Stimulated activated CD4-positive, alpha-beta T cell treated with anti-CD3 and anti-CD28 coated beads, Interleukin-4, amount 100 ng/mL, for 48 hours (primary cell): ENCODE results near the gene PRR5L.

Source experiments
- DNase-seq, 2 donors: peaks; one replicate each; pipeline ENCODE4 v3.0.0-alpha.2; 2020; ENCODE audit warnings: low read depth in 2 of 2

PRR5L gene

DNA sequence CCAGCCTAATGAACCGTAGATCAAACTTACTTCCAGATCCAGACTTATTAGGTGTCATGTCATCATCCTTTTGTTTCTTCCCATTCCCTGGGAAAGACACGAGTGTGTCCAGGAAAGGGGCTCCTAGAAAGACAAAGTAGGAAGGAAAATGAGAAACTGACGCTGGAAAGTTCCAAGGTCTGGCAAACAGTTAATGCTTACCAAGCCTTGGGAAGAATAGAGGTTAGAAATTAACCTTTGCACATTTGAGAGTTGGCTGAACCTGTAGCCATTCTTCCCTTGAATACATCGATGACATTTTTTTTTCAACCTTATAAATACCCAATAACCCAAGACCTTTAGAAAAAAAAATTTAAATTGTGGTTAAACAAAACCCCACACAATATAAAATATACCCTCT is 136.7 kb downstream of the PRR5L start:
- DNase-seq: no peak

DNA sequence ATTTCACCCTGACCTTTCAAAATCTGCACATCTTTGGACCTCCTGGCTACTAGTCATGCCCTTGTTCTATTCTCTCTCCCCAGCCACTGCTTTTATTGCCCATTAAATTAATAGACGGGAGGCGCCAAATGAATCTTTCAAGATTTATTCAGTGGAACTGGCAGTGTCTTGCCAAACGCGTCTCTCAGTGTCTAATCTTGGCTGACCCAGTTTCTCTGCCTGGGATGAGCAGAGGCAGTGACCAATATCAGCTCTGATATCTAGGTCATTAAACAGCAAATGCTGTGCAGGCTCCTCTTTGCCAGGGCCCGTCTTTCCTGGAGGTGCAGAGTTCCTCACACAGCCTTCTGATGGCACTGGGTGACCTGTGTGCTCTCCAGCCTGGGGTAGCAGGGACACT is 140.0 kb downstream of the PRR5L start:
- no peak for DNase-seq

DNA sequence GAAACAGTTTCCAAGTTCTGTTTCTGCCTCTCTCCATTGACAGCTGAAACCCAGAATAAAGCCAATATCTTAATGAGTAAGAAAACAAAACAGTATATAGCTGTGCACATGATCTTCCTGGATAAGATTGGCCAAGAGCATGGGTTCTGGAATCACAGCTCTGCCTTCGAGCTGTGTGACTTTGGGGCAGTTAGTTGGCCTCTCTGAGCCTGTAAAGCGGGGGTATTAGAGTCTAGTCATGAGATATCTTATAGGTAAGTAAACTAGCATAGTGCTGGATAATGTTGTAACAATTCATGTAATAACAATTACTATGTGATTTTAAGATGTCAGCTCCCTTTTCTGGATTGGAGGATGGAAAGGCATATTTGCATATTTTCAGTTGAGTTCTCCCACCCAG is 140.5 kb downstream of the PRR5L start:
- DNase-seq: no peak

DNA sequence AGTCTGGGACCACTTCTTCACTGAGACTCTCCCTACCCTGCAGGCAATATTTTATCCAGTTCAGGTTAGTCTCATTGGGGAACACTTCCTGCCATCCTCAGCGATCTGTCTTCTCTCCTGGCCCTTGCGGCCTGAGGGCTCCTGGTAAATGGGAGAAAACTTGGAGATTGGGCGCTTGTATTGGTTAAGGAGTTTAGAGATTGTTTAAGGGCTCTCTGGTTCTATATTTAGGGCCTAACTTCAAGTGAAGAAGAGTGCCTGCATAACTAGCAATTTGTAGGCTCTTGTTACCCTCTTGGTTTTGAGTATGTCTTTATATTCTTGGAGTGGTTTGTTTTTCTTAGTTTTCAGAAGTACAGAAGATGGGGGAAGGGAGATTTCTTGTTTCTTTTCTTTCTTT is 141.3 kb downstream of the PRR5L start:
- DNase-seq: no peak

DNA sequence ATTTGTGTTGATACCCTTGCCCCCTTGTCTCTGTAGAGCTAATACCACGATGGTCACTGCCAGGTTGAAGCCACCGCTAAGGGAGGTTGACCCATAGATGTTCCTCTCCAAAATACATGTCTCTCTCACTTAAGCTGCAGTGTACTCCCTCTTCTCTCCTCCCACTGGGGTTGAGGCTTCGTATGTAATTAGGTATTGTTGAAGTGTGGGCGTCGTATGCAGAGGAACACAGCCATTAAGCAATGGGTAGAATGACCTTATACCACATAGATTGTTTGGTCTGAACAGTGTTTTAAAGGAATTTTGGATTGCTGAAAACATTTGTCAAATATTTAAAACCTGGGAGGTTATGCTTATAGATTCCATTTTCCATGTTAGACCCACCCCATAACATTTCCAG is 142.0 kb downstream of the PRR5L start:
- no peak for DNase-seq

DNA sequence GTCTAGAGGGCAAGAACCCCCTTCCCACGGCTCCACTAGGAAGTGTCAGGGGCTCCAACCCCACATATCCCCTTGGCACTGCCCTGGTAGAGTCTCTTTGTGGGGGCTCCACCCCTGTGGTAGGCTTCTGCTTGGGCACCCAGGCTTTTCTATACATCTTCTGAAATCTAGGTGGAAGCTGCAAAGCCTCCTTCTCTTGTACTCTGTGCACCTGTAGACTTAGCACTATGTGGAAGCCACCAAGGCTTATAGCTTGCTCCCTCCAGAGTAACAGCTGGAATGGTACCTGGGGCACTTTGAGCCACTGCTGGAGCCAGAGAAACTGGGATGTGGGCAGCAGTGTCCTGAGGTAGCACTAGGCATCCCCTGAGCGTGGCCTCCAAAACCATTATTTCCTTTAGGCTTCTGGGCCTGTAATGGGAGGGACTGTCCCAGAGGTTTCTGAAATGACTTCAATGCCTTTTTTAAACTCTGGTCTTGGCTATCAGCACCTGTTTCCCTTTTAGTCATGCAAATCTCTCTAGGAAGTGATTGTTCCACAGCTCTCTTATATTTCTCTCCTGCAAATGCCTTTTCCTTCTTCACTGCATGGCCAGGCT is 145.6 kb downstream of the PRR5L start:
- no peak for DNase-seq

DNA sequence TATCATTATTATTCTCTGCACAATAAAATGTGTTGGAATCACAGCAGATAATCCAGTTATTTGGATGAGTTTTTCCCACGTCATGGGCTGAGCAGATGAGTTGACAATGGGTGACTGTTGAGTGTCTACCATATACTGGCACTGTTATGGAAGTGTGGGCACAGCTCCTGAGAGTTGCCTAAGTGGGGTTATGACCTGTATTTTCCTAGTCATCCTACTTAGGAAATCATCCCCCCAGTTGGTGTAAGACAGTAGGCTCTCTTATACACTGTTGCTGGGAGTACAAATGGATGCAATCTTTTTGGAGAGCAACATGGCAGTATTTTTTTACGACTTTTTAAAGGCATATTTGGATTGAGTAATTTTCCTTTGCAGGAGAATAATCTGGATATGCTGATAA is 147.6 kb downstream of the PRR5L start:
- DNase-seq: no peak

DNA sequence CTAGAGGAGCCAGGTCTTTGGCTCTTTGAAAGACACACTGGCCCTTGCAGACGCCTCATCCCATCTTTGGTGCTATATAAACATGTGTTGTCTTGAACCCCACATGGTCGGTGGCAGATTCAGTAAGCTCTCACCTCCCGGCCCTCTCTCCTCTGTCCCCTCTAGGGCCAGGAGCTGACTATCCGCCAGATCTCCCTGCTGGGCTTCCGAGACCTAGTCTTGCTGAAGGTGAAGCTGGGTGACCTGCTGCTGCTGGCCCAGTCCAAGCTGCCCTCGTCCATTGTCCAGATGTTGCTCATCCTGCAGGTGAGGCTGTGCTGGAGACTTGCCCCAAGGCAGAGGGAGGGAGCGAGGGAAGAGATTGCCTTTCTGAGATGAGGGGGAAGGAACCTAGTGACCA is 150.0 kb downstream of the PRR5L start:
- no peak for DNase-seq

DNA sequence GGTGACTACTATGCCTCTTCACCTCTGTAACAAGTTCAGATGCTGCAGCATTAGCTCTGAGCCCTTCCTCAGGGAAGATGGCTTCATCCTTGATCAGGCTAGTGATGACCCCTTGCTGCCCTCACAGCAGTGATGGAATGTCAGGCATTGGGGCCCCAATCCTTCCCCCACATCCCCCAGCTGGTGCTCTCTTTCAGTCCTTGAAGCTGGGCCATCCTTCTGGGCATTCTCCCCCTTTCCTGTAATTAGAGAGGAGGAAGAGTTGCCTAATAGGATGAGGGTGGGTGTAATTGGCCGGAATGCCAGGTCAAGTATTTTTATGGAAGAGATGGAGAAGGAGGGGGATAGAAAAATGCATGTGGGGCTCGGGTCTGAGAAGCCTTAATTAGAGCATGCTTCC is 151.4 kb downstream of the PRR5L start:
- no peak for DNase-seq

DNA sequence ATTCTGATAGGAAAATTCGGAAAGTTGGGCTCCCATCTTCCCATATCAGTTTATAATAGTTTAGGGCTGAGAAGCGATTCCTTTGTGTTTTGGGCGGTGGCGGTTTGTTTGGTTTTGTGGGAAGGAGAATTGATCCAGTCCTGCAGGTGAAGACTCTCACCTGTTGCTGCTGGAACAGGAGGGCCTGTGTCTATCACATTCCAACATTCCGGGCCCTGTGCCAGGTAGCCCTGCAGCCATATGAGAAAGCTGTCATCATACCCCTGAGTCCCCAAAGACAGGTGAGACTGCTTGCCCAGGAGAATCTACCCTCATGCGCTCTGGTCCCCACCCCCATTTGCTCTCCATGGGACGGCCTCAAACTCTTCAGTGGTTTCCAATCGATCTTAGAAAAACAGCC is 151.9 kb downstream of the PRR5L start:
- DNase-seq: no peak

DNA sequence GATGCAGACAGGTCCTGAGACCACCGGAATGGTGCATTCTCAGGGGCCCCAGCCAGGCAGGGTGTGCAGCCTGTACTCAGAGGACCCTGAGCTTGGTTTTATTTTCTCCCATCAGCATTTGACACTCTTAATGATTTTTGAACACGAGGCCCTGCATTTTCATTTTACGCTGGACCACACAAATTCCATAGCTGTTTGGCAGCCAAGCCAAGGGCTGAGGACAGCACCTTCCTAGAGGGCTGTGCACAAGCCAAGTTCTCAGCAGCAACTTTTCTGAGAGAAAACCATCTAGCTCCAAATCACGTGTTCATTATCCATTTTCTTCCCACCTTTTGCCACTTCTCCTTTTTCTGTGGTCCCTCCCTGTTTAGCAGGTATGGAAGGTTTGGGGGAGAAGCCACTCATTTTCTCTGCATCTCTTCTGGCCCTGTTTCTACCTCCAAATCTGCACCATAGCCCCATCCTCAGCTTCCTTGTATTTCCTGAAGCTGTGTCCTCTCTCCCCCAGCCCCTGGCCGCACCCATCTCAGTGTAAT is 153.5 kb downstream of the PRR5L start:
- no peak for DNase-seq

DNA sequence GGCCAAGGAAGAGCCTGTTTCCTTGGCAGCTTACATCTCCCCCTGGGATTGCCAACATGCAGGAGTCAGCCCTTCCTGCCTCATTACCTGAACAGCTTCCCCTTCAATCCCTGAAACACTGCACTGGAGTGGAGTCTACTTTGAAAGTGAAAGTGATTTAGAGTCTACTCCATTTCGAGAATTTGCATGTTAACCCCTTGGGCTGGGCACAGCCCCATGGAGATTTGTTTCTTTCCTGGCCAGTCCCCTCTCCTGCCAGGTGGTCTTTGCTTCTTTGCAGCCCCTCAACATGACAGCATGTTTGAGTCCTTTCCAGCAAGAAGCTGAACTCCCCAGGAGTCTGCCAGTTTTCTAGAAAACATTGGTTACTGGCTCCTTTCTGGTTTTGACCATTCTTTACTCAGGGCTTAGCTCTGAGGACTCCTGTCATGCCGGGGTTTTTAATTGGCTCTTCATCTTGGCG is 154.1 kb downstream of the PRR5L start:
- no peak for DNase-seq

DNA sequence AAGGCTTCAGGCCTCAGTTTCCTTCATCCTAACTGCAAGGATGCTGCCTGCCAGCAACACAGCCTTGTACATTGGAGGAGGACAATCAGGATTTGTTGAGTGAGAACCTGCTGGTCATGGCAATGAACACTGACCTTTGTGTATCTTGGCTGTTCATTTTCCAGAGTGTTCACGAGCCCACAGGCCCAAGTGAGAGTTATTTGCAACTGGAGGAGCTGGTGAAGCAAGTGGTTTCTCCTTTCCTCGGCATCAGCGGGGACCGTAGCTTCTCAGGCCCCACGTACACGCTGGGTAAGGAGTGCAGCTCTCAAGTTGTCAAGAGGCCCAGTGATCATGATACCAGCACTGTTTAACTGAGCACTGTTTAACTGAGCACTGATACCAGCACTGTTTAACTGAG is 155.0 kb downstream of the PRR5L start:
- no peak for DNase-seq

DNA sequence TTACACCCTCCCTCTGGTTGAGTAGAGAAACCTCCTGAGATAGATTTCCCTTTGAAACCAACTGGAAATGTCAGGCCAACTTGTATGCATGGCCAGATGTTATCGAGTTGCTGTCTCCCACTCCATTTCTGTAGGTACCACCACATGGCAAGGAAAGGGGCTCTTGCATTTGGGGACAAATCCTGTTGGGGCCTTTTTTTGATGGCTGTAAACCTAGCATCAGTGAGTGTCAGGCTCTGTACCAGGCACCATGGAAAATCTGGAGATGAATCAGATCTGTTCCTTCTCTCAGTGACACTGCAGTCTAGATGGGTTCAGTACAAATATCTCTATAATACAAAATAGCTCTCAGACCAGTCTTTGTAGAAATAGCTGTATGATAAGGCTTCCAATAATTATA is 155.6 kb downstream of the PRR5L start:
- no peak for DNase-seq

DNA sequence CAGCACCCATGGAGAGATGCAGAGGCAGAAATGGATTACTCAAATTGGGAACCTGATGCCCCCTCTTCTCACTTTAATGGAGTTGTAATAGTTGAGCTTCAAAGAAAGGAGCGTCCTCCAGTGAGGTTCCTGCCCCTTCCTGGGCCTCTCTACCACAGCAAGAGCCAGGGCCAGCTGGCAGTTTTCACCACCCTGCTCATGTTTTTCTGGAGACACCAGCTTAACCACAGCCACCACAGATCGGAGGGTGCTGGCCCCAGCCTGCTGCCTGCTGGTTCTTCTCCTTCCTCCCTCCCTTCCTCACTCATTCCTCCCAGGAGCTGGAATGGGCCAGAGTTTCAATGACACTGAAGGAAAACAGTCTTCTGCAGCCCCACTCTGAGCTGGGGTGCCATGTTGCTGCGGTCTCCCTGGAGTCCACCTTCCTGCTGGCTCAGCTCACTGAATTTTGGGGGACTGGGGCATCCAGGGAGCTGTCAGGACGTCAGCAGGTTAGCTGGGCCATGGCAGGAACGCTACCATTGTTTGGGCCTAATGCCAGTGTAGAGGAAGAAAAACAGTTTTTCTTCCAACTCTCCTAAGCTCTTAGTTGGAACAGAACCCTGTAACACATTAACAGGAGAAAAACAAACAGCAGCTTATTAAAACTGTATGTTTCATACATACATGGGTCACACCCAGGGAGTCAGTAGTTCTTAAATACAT is 156.3 kb downstream of the PRR5L start:
- no peak for DNase-seq

DNA sequence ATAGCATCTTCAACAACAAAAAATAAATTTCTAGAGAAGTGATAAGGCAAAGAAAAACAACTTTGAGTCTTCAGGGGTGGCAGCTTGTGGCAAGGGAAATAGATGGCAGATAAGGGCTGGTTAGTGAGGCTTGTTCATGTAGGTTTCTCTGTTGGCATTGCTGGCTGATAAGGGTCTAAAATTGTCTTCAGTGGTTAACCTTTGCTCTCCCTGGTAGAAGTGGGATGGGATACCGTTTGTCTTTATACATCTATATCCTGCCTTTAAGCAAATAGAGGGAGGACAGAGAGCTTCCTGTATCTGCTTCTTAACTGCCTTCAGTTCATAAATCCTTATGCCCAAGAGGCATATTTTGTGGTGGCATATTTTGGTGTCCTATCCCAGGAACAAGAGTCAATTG is 156.9 kb downstream of the PRR5L start:
- no peak for DNase-seq

DNA sequence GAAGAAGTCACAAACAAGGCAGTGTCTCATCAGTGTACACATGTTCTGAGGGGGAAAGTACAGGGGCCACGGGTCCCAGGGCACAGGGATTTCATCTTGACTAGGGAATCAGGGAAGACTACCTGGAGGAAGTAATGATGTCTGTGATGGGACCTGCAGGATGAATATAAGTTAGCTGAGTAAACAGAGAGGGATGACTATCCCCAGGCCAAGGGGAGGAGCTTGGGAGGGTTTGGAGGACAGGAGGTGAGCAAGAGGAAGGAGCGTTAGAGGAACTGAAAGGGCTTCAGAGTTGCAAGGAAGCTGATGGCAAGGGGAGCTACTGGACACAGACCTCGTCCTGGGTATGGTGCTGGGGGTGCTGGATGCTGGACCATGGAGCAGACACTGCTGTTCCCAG is 157.6 kb downstream of the PRR5L start:
- DNase-seq: no peak

DNA sequence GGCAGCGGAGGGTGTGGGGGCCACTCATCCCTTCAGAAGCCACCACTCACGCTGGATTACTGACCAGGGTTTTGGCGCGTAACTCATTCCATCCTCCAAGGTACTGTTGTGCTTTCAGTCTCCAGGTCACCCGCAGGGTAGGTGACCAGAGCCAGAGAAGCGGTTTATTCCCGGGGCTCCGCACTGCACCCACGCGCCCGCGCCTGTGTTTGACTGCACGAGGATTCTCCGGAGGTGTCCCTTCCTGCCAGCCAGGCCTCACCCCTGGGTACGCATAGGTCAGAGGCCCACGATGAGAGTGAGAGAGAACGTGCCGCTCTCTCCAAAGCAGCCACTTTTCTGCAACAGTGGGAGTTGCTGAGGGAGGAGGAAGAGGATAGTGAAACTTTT is 158.5 kb downstream of the PRR5L start:
- DNase-seq: no peak

DNA sequence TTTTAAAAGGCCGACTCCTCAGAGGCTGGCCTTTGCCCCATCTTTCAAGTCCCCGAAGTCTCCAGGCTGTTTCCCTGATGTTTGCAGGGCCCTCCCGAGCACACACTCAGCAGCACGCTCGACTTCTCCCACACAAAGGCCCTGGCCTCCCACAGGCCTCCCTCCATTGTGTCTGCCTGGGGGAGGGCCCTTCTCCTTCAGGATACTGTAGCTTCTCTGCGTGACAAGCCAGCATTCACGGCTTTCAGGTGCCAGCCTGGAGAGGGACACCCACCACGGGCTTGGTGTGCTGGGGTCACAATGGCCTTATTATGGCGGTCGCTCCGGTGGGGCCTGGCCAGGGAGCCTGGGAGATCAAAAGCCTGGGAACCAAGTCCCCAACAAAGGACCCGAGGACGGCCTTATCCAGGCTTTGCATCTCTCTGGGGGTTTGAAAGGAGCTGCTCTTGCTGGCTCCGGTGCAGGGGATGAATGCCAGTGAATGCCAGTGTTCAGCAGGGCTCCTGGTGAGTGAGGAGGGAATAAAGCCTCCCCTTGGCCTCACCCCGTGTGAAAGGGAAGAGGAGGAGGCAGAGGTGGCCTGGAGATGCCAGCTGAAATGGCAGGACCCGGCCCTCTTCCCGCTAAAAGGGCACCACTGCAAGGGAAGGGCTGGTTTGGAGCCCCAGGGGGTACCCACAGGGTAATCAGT is 159.0 kb downstream of the PRR5L start:
- DNase-seq: no peak

DNA sequence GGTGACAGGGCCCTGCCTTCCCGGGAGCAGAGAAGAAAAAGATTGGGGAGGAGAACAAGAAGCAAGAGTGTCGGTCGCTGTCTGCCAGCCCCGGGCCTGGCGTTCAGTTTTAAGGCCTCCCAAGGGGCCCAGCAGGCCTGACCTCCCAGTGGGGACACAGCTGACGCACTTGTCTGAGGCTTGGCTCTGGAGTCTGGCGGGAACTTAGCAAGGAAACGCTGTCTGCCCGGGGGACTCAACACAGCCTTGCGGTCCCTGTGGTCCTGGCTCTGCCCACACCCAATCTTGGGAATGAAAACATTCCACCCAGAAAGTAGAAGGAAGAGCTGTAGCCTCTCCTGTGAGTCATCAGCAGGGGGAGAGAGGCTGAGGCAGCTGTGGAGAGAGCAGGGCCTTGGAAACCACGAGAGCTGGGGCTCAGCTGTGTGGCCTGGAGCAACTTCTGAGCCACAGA is 159.6 kb downstream of the PRR5L start:
- DNase-seq: no peak

DNA sequence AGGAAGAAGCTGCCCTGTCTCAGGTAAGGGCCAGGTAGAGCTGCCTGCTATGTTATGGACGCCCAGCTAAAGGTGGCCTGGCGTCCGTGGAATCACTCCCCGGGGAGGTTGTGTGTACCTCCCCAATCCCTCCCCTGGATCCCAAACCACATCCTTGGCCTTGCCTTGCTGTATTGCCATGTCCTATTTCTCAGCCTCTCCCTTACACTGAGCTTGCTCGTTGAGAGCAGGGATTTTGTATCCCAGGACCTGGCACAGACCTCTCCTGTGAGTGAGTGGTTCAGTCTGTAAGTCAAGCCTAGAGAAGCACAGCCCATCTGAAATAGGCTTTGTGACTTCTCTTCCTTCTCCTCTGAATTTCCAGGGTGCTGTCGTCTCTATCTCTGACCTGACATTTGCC is 160.1 kb downstream of the PRR5L start:
- DNase-seq: no peak

DNA sequence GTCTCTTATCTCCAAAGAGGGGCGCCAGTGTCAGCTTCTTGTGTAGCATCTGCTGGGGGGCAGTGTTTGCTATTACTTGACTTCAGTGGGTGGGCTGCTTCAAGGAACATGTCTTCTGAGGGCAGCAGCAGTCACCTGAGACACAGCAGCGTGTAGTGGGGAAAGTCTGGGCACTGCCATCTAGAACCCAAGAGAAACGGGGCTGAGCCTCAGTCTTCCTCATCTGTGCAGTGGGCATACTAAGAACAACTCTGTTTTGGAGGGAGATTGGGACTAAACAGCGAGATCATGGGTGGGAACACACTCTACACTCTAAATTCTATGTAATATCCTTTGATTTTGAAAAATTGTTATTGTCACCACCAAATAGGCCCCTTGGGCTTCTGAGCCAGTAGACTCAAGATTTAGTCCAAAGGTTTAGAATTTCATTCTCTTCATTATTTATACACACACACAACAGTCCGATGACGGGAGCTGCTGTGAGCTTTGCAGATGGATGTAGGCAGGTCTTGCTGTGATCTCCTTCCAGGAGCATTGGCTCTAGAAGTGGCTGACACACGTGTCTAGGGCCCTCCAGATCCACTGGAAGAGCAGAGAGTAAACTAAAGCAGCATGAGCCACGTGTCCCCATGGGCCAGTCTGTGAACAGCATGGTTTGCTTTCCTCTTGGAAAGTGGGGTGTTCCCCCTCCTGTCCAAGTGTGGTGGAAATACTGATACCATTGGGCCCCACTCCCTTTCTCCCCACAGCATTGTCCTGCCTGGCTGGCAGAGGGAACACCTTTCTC is 162.2 kb downstream of the PRR5L start:
- DNase-seq: no peak
